GM12878 (cell line): Measurements from ENCODE around the gene TRDN. TPM values are rescaled to one million over a fixed set of nuclear protein-coding genes. Genes with fewer than 3 reads are reported as not detected.

Experiments
- ATAC-seq: fragments of 200-7000 bp; cut with Tn5 transposase; 3 replicates; pipeline ENCODE4 v1.9.1; 2020; ENCODE audit warnings: mild to moderate bottlenecking, moderate library complexity
- BruUV-seq: library from RNA; stranded (reverse); fragments of 400-500 nt; replicated peaks from 2 replicates; lab custom pipeline; 2021; lab: Mats Ljungman, UMichigan
- CTCF ChIA-PET: fragments of 300-600 bp; sonication (Branson Sonifier 250); formaldehyde crosslinking; extraction: SDS; loops from one replicate; lab custom pipeline; 2021; ENCODE audit warnings: inconsistent platforms; lab: Yijun Ruan, JAX
- POLR2A ChIA-PET: fragments of 350-600 bp; formaldehyde crosslinking; extraction: SDS; loops from one replicate; lab custom pipeline; 2021; ENCODE audit warnings: inconsistent platforms; lab: Charles Lee
- RAD21 ChIA-PET: fragments of 300-600 bp; sonication (Branson Sonifier 250); formaldehyde crosslinking; loops from one replicate; lab custom pipeline; 2023; ENCODE audit warnings: antibody characterized with exemption; ENCODE audit not compliant: unreplicated experiment; lab: Charles Lee
- SMC1A ChIA-PET: fragments of 300-600 bp; sonication (Branson Sonifier 250); formaldehyde crosslinking; loops from one replicate; lab custom pipeline; 2023; ENCODE audit not compliant: unreplicated experiment, uncharacterized antibody; lab: Charles Lee
- DNase-seq: peaks from one replicate; pipeline ENCODE4 v3.0.0-alpha.2; 2011; ENCODE audit warnings: low read depth, low spot score
- FAIRE-seq: peaks from 3 replicates; lab custom pipeline; 2011; peaks lifted over from hg19 to GRCh38; lab: Jason Lieb, UNC
- H2AFZ ChIP-seq: 2 replicates; pipeline ENCODE4 v1.6.0; 2011; ENCODE audit warnings: low read depth, low read length, control low read depth; ENCODE audit not compliant: control insufficient read depth
- H3K27ac ChIP-seq: 2 replicates; pipeline ENCODE4 v1.5.1; 2011; ENCODE audit warnings: control low read depth; ENCODE audit not compliant: control insufficient read depth, insufficient read depth
- H3K27me3 ChIP-seq, 2 experiments: replicated peaks in 1 of 2; 2 replicates each; pipeline versions ENCODE4 v1.6.0 to v1.6.1; 2011; ENCODE audit warnings: low read length in 1 of 2; ENCODE audit not compliant: control insufficient read depth in 2 of 2, insufficient read depth in 2 of 2
- H3K36me3 ChIP-seq, 2 experiments: 2 replicates each; pipeline ENCODE4 v1.5.1; 2011; ENCODE audit warnings: low read length in 1 of 2; ENCODE audit not compliant: control insufficient read depth in 2 of 2, insufficient read depth in 2 of 2
- H3K4me1 ChIP-seq: 2 replicates; pipeline ENCODE4 v1.6.1; 2011; ENCODE audit warnings: mild to moderate bottlenecking, low read length, moderate library complexity, mixed read lengths; ENCODE audit not compliant: control insufficient read depth, insufficient read depth
- H3K4me2 ChIP-seq: 2 replicates; pipeline ENCODE4 v1.6.0; 2011; ENCODE audit warnings: control low read depth; ENCODE audit not compliant: control insufficient read depth, insufficient read depth
- H3K4me3 ChIP-seq: fragments of 200-600 bp; sonication (generic); 2 replicates; pipeline ENCODE4 v1.5.1; 2016
- H3K79me2 ChIP-seq: 2 replicates; pipeline ENCODE4 v1.6.0; 2011; ENCODE audit warnings: low read length; ENCODE audit not compliant: control insufficient read depth, insufficient read depth
- H3K9ac ChIP-seq: 2 replicates; pipeline ENCODE4 v1.8.0; 2011; ENCODE audit warnings: low read length, control low read depth, mixed read lengths; ENCODE audit not compliant: control insufficient read depth, insufficient read depth
- H3K9me3 ChIP-seq: replicated peaks from 3 replicates; pipeline ENCODE4 v1.5.1; 2011; ENCODE audit warnings: mild to moderate bottlenecking, low read length; ENCODE audit not compliant: control insufficient read depth, insufficient read depth
- H4K20me1 ChIP-seq: 2 replicates; pipeline ENCODE4 v1.6.0; 2011; ENCODE audit not compliant: control insufficient read depth, insufficient read depth
- CBFB ChIP-seq: IDR thresholded peaks from 2 replicates; pipeline ENCODE4 v1.6.1; 2016; ENCODE audit warnings: antibody characterized with exemption, low read depth
- DPF2 ChIP-seq: fragments of 450-650 bp; IDR thresholded peaks from 2 replicates; pipeline ENCODE4 v1.6.1; 2017; ENCODE audit warnings: mild to moderate bottlenecking
- EP300 ChIP-seq, 2 experiments: fragments of 150-350 bp in 1 of 2; IDR thresholded peaks; 2 replicates each; pipeline ENCODE4 v1.6.1; 2011 to 2012; ENCODE audit warnings: low read depth in 2 of 2, low read length in 2 of 2, borderline replicate concordance in 1 of 2, improper control_type of control experiment in 1 of 2, inconsistent platforms in 1 of 2; ENCODE audit not compliant: control insufficient read depth in 1 of 2
- HCFC1 ChIP-seq: fragments of 150-350 bp; IDR thresholded peaks from 2 replicates; pipeline ENCODE4 v1.6.1; 2014; ENCODE audit warnings: low read length
- JUNB ChIP-seq: IDR thresholded peaks from 2 replicates; pipeline ENCODE4 v1.6.1; 2016; ENCODE audit warnings: antibody characterized with exemption, mild to moderate bottlenecking
- NFYA ChIP-seq: IDR thresholded peaks from 2 replicates; pipeline ENCODE4 v1.6.1; 2011; ENCODE audit warnings: low read depth, mild to moderate bottlenecking, low read length, improper control_type of control experiment, borderline replicate concordance
- NR2F1 ChIP-seq: fragments of 450-650 bp; conservative IDR thresholded peaks from 2 replicates; pipeline ENCODE4 v1.6.1; 2017; ENCODE audit warnings: mild to moderate bottlenecking
- POU2F2 ChIP-seq: IDR thresholded peaks from 3 replicates; pipeline ENCODE4 v1.6.1; 2011; ENCODE audit warnings: low read depth, mild to moderate bottlenecking, low read length, borderline replicate concordance
- RB1 ChIP-seq: fragments of 450-650 bp; formaldehyde crosslinking; IDR thresholded peaks from 2 replicates; pipeline ENCODE4 v1.6.1; 2017; ENCODE audit warnings: mild to moderate bottlenecking, borderline replicate concordance
- TCF12 ChIP-seq: IDR thresholded peaks from 2 replicates; pipeline ENCODE4 v1.6.1; 2011; ENCODE audit warnings: low read depth, mild to moderate bottlenecking, low read length
- YBX1 ChIP-seq: fragments of 450-650 bp; IDR thresholded peaks from 2 replicates; pipeline ENCODE4 v1.6.1; 2016; ENCODE audit warnings: antibody characterized with exemption
- WGBS: methylation state at CpG from one replicate; pipeline ENCODE4 v1.1.6; 2016; ENCODE audit warnings: low lambda C conversion rate; ENCODE audit not compliant: insufficient replicate concordance, insufficient coverage; ENCODE audit errors: missing lambda C conversion rate; 5-methylcytosine and 5-hydroxymethylcytosine counted together
- in situ Hi-C: fragments of 300-500 bp; cut with MboI; formaldehyde crosslinking; loops from 9 replicates; pipeline ENCODE4 v1.14.3; 2018; ENCODE audit warnings: mixed read lengths
- intact Hi-C: fragments of 100-400 bp; cut with micrococcal nuclease; formaldehyde crosslinking; loops from one replicate; pipeline ENCODE4 v1.14.2; 2022; ENCODE audit not compliant: unreplicated experiment
- polyA plus RNA-seq, 11 experiments: library from polyadenylated mRNA; depleted of rRNA in 4 of 11; unstranded in 6 of 11; stranded (reverse) in 5 of 11; fragments of >200 nt; fragmentation: Nextera tagmentation in 4 of 11; fragmentation: Illumina TruSeq in 1 of 11; extraction: Ambion mirVana in 4 of 11; extraction: Trizol in 1 of 11; gene quantifications; 1 replicate in 1 of 11; 2 replicates in 10 of 11; pipeline versions ENCODE4 v1.2.1 to v1.2.3, GENCODE V29; 2011 to 2016; ENCODE audit warnings: inconsistent platforms in 2 of 11, missing spikeins in 2 of 11, low read depth in 1 of 11
- total RNA-seq, 4 experiments: library from RNA; depleted of rRNA in 3 of 4; stranded (reverse); fragments of >200 nt in 3 of 4; fragmentation: Illumina TruSeq in 1 of 4; extraction: Trizol in 1 of 4; gene quantifications; 2 replicates each; pipeline versions ENCODE4 v1.2.1 to v1.2.3, GENCODE V29; 2013 to 2021
- TF ChIP-seq, protein P1 (sequence below): fragments of 450-650 bp; IDR thresholded peaks from 2 replicates; pipeline ENCODE4 v1.6.1; 2017; ENCODE audit warnings: antibody characterized with exemption, mild to moderate bottlenecking, moderate library complexity
- TF ChIP-seq, protein P2 (sequence below): fragments of 450-650 bp; formaldehyde crosslinking; IDR thresholded peaks from 2 replicates; pipeline ENCODE4 v1.5.0; 2022; ENCODE audit warnings: mild to moderate bottlenecking, missing genetic modification characterization

Gene TRDN
- total and polyA plus RNA-seq, 10 of the 15 experiments (the other 5 are each of a cell fraction or from before 2014, with no cell fraction given), result not detected

GRCh38 chr6:123598011-123598410 is 38.7 kb downstream of the TRDN start:
- ChIA-PET SMC1A (no interaction called here), RAD21 (no interaction called here), CTCF (no interaction called here), POLR2A (no interaction called here)
- FAIRE-seq (no peak), ATAC-seq (peak; percentile 64), DNase-seq (no peak)
- no peak overlapping the region for H3K4me2 ChIP-seq
- no peak overlapping the region for H3K27ac ChIP-seq
- no peak overlapping the region for H3K4me3 ChIP-seq
- TF ChIP-seq JUNB, result peak; percentile 10; the same call in 1 of the 2 replicates
- TF ChIP-seq DPF2, result 0 out of 2 replicates have a peak, but pooled peaks have one; percentile 13
- TF ChIP-seq, protein P1, sequence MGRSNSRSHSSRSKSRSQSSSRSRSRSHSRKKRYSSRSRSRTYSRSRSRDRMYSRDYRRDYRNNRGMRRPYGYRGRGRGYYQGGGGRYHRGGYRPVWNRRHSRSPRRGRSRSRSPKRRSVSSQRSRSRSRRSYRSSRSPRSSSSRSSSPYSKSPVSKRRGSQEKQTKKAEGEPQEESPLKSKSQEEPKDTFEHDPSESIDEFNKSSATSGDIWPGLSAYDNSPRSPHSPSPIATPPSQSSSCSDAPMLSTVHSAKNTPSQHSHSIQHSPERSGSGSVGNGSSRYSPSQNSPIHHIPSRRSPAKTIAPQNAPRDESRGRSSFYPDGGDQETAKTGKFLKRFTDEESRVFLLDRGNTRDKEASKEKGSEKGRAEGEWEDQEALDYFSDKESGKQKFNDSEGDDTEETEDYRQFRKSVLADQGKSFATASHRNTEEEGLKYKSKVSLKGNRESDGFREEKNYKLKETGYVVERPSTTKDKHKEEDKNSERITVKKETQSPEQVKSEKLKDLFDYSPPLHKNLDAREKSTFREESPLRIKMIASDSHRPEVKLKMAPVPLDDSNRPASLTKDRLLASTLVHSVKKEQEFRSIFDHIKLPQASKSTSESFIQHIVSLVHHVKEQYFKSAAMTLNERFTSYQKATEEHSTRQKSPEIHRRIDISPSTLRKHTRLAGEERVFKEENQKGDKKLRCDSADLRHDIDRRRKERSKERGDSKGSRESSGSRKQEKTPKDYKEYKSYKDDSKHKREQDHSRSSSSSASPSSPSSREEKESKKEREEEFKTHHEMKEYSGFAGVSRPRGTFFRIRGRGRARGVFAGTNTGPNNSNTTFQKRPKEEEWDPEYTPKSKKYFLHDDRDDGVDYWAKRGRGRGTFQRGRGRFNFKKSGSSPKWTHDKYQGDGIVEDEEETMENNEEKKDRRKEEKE, result no peak
- peak; percentile 65; the same call in 2 of the 3 replicates for TF ChIP-seq POU2F2
- H3K9me3 ChIP-seq, result no peaks in the 10 kb centered on the region
- no peak overlapping the region for H2AFZ ChIP-seq
- no peaks in the 10 kb centered on the region for H3K79me2 ChIP-seq
- no peaks in the 10 kb centered on the region for H3K27me3 ChIP-seq
- H3K9ac ChIP-seq, result no peak overlapping the region
- intact Hi-C loops, result no loop called here
- H4K20me1 ChIP-seq, result no peaks in the 10 kb centered on the region
- no peaks in the 10 kb centered on the region for H3K36me3 ChIP-seq
- 5% methylated on average over 3 of the region's 3 CpGs for WGBS
- no TSS peak for BruUV-seq
- no peaks in the 10 kb centered on the region for H3K4me1 ChIP-seq
- in situ Hi-C loops, result no loop called here

DNA sequence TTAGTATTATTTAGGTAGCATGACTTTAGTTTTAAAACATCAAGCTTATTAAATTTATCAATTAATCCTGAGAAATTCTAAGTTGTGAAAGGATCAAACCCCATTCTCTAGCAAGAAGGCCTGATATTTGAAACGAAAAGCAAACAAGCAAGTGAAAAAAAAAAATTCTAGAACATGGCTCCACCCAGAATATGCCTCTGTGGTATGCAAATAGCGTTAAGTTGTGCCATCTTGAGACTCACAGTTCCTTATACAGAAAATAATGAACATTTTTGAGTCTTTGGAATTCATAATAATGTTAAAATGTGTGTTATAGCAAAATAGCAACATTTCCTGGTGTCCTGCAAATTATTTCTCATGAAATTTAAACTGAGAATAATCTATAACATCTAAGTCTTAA is 42.0 kb downstream of the TRDN start:
- intact Hi-C loops, result no loop called here
- RAD21 ChIA-PET, result no interaction called here
- WGBS, result 0% methylated on average over 2 of the region's 2 CpGs
- no peaks in the 10 kb centered on the region for H3K79me2 ChIP-seq
- in situ Hi-C loops, result no loop called here
- BruUV-seq, result no TSS peak
- SMC1A ChIA-PET, result no interaction called here
- no peaks in the 10 kb centered on the region for H3K27me3 ChIP-seq
- H3K9ac ChIP-seq, result no peak overlapping the region
- H3K4me3 ChIP-seq, result no peak overlapping the region
- FAIRE-seq (no peak), DNase-seq (no peak), ATAC-seq (no peak)
- no peaks in the 10 kb centered on the region for H4K20me1 ChIP-seq
- H3K36me3 ChIP-seq, result no peaks in the 10 kb centered on the region
- CTCF ChIA-PET, result no interaction called here
- H3K9me3 ChIP-seq, result no peaks in the 10 kb centered on the region
- H3K4me1 ChIP-seq, result no peaks in the 10 kb centered on the region
- no peak overlapping the region for H3K27ac ChIP-seq
- POLR2A ChIA-PET, result no interaction called here
- no peak overlapping the region for H2AFZ ChIP-seq
- no peak overlapping the region for H3K4me2 ChIP-seq
- TF ChIP-seq EP300 (IDR thresholded peaks at IDR 0.05; ENCODE audit: borderline replicate concordance in 1 of 2, control insufficient read depth in 1 of 2, low read depth in 2 of 2, low read length in 2 of 2) (no peak), RB1 (no peak), NFYA (no peak), HCFC1 (no peak), YBX1 (no peak), TCF12 (no peak), NR2F1 (no peak), CBFB (no peak)
- TF ChIP-seq, protein P2, sequence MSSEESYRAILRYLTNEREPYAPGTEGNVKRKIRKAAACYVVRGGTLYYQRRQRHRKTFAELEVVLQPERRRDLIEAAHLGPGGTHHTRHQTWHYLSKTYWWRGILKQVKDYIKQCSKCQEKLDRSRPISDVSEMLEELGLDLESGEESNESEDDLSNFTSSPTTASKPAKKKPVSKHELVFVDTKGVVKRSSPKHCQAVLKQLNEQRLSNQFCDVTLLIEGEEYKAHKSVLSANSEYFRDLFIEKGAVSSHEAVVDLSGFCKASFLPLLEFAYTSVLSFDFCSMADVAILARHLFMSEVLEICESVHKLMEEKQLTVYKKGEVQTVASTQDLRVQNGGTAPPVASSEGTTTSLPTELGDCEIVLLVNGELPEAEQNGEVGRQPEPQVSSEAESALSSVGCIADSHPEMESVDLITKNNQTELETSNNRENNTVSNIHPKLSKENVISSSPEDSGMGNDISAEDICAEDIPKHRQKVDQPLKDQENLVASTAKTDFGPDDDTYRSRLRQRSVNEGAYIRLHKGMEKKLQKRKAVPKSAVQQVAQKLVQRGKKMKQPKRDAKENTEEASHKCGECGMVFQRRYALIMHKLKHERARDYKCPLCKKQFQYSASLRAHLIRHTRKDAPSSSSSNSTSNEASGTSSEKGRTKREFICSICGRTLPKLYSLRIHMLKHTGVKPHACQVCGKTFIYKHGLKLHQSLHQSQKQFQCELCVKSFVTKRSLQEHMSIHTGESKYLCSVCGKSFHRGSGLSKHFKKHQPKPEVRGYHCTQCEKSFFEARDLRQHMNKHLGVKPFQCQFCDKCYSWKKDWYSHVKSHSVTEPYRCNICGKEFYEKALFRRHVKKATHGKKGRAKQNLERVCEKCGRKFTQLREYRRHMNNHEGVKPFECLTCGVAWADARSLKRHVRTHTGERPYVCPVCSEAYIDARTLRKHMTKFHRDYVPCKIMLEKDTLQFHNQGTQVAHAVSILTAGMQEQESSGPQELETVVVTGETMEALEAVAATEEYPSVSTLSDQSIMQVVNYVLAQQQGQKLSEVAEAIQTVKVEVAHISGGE (CRISPR knock-in tag), result no peak
